ENCODE data around the gene DIDO1.
"Not testable (repeated sequence)": the region's sequence is repeated elsewhere in the genome, so short reads cannot be mapped to it uniquely, and the experiment has no call there.

DIDO1 gene

GRCh38 chr20:62875419-62876361 lies 50.6 kb downstream of the DIDO1 start:
- H2AFZ ChIP-seq (ENCODE audit: low read depth, low read length, severe bottlenecking) = no peak overlapping the region
- H3F3A ChIP-seq (ENCODE audit: insufficient read depth) = peaks cover 14% of the 10 kb centered on the region
- TF ChIP-seq CTCF (IDR thresholded peaks at IDR 0.05; ENCODE audit: insufficient read depth, low read length, poor library complexity, severe bottlenecking) (no peak), EZH2phosphoT487 (conservative IDR thresholded peaks at IDR 0.05; ENCODE audit: low read length) (no peak)
- no peak overlapping the region for H3K4me3 ChIP-seq (ENCODE audit: insufficient read depth, low read length, poor library complexity, severe bottlenecking)
- H3K9ac ChIP-seq (ENCODE audit: low read length) = no peak overlapping the region
- H3K9me2 ChIP-seq (replicated peaks; ENCODE audit: insufficient read depth, low read length) = no peaks in the 10 kb centered on the region
- no peak overlapping the region for H3K4me2 ChIP-seq (ENCODE audit: low read depth, low read length, poor library complexity, severe bottlenecking)
- no peaks in the 10 kb centered on the region for H3K36me3 ChIP-seq (ENCODE audit: low read length)
- no peaks in the 10 kb centered on the region for H4K20me1 ChIP-seq (ENCODE audit: low read depth, low read length)
- no peaks in the 10 kb centered on the region for H3K9me3 ChIP-seq (ENCODE audit: insufficient read depth, low read length)
- no peak overlapping the region for H3K27ac ChIP-seq (ENCODE audit: low read depth, low read length)
- no peaks in the 10 kb centered on the region for H3K79me2 ChIP-seq (ENCODE audit: insufficient read depth, low read length)
- H3K27me3 ChIP-seq (ENCODE audit: low read length) = no peaks in the 10 kb centered on the region

GRCh38 chr20:62874964-62875344 lies 51.4 kb downstream of the DIDO1 start:
- Histone ChIP-seq H3F3A (ENCODE audit: insufficient read depth) (peaks cover 14% of the 10 kb centered on the region), H3K27me3 (ENCODE audit: low read length) (no peaks in the 10 kb centered on the region), H3K27ac (ENCODE audit: low read depth, low read length) (no peak overlapping the region), H3K4me3 (ENCODE audit: insufficient read depth, low read length, poor library complexity, severe bottlenecking) (no peak overlapping the region), H2AFZ (ENCODE audit: low read depth, low read length, severe bottlenecking) (no peak overlapping the region), H3K79me2 (ENCODE audit: insufficient read depth, low read length) (no peaks in the 10 kb centered on the region), H3K9me2 (replicated peaks; ENCODE audit: insufficient read depth, low read length) (no peaks in the 10 kb centered on the region), H4K20me1 (ENCODE audit: low read depth, low read length) (no peaks in the 10 kb centered on the region), H3K9me3 (ENCODE audit: insufficient read depth, low read length) (no peaks in the 10 kb centered on the region), H3K9ac (ENCODE audit: low read length) (no peak overlapping the region), H3K4me2 (ENCODE audit: low read depth, low read length, poor library complexity, severe bottlenecking) (no peak overlapping the region), H3K36me3 (ENCODE audit: low read length) (no peaks in the 10 kb centered on the region)
- TF ChIP-seq EZH2phosphoT487 (conservative IDR thresholded peaks at IDR 0.05; ENCODE audit: low read length) (no peak), CTCF (IDR thresholded peaks at IDR 0.05; ENCODE audit: insufficient read depth, low read length, poor library complexity, severe bottlenecking) (no peak)

- not testable (repeated sequence) for H3K27ac ChIP-seq (ENCODE audit: low read depth, low read length)
These were observed 52.6 kb downstream of the DIDO1 start for GRCh38 chr20:62873681-62874031.

GRCh38 chr20:62873280-62873679 lies 53.0 kb downstream of the DIDO1 start:
- H4K20me1 ChIP-seq (ENCODE audit: low read depth, low read length) = no peaks in the 10 kb centered on the region
- TF ChIP-seq EZH2phosphoT487 (conservative IDR thresholded peaks at IDR 0.05; ENCODE audit: low read length) = no peak
- no peak for TF ChIP-seq CTCF (IDR thresholded peaks at IDR 0.05; ENCODE audit: insufficient read depth, low read length, poor library complexity, severe bottlenecking)
- no peaks in the 10 kb centered on the region for H3K36me3 ChIP-seq (ENCODE audit: low read length)
- no peak overlapping the region for H3K4me3 ChIP-seq (ENCODE audit: insufficient read depth, low read length, poor library complexity, severe bottlenecking)
- H2AFZ ChIP-seq (ENCODE audit: low read depth, low read length, severe bottlenecking) = no peak overlapping the region
- H3K9ac ChIP-seq (ENCODE audit: low read length) = no peak overlapping the region
- no peaks in the 10 kb centered on the region for H3K9me2 ChIP-seq (replicated peaks; ENCODE audit: insufficient read depth, low read length)
- H3K4me2 ChIP-seq (ENCODE audit: low read depth, low read length, poor library complexity, severe bottlenecking) = no peak overlapping the region
- H3K9me3 ChIP-seq (ENCODE audit: insufficient read depth, low read length) = no peaks in the 10 kb centered on the region
- H3K27me3 ChIP-seq (ENCODE audit: low read length) = no peaks in the 10 kb centered on the region
- peaks cover 8% of the 10 kb centered on the region for H3F3A ChIP-seq (ENCODE audit: insufficient read depth)
- H3K27ac ChIP-seq (ENCODE audit: low read depth, low read length) = no peak overlapping the region
- no peaks in the 10 kb centered on the region for H3K79me2 ChIP-seq (ENCODE audit: insufficient read depth, low read length)

More at GRCh38 chr20:62873681-62874031, 52.6 kb downstream of the DIDO1 start:
- H4K20me1 ChIP-seq (ENCODE audit: low read depth, low read length); H3K79me2 ChIP-seq (ENCODE audit: insufficient read depth, low read length); H3K9ac ChIP-seq (ENCODE audit: low read length); H3K36me3 ChIP-seq (ENCODE audit: low read length); H3K9me3 ChIP-seq (ENCODE audit: insufficient read depth, low read length); H3K9me2 ChIP-seq (replicated peaks; ENCODE audit: insufficient read depth, low read length); H3K4me2 ChIP-seq (ENCODE audit: low read depth, low read length, poor library complexity, severe bottlenecking); H3K4me3 ChIP-seq (ENCODE audit: insufficient read depth, low read length, poor library complexity, severe bottlenecking); H3K27me3 ChIP-seq (ENCODE audit: low read length); H2AFZ ChIP-seq (ENCODE audit: low read depth, low read length, severe bottlenecking): not testable (repeated sequence)
- peaks cover 11% of the 10 kb centered on the region for H3F3A ChIP-seq (ENCODE audit: insufficient read depth)

Data from SU-DHL-6 (cell line).